ENCODE results near the gene NALF2. TPM values are rescaled to one million over a fixed set of nuclear protein-coding genes. Genes with fewer than 3 reads are reported as not detected.
A peak's percentile ranks its signal among the peaks of the same experiment; 100 is the strongest.

Gene NALF2
- total RNA-seq (2021), result 2.0 and 2.3 TPM in 2 replicates
- Bru-seq, nascent RNA, result percentile 37 among the genes with signal in this experiment
- percentile 42 among the genes with signal in this experiment for BruChase-seq, experiment 1, labeled RNA remaining after a 2-hour chase
- BruChase-seq, experiment 2, labeled RNA remaining after a 6-hour chase, result percentile 38 among the genes with signal in this experiment
- long read RNA-seq, result 0 reads

GRCh38 chrX:69503782-69504625 is at the start of gene NALF2:
NALF2 (plus strand) TSS chrX:69504326; CDS start chrX:69505283, 957 bp downstream.
- intact Hi-C loops (cut with micrococcal nuclease; ENCODE audit: unreplicated experiment), result loop anchor here (10.0 kb wide), 1 partner anchor 591 kb away; no protein-coding TSS in a partner anchor
- no peaks in the 10 kb centered on the region for H3K36me3 ChIP-seq (ENCODE audit: insufficient read depth, low read length, poor library complexity, severe bottlenecking)
- H3K4me1 ChIP-seq (ENCODE audit: insufficient read depth, low read length, poor library complexity, severe bottlenecking), result no peaks in the 10 kb centered on the region
- peak; percentile 43 for DNase-seq (ENCODE audit: low spot score)
- TF ChIP-seq CTCF (conservative IDR thresholded peaks at IDR 0.05; ENCODE audit: low read depth, low read length), result no peak
- no peak for TF ChIP-seq EZH2 (IDR thresholded peaks at IDR 0.05; ENCODE audit: borderline replicate concordance, low read depth, low read length, poor library complexity, severe bottlenecking)
- H3K9me3 ChIP-seq (ENCODE audit: low read depth, low read length, poor library complexity, severe bottlenecking), result no peaks in the 10 kb centered on the region
- POLR2A ChIA-PET (ENCODE audit: low non-redundant PET), result no interaction called here
- no peak within 1 kb of the TSS for H3K27ac ChIP-seq (ENCODE audit: low read depth, low read length, poor library complexity, severe bottlenecking)
- CTCF ChIA-PET, result interaction anchor here (0.6 kb wide), 1 partner anchor 8 kb away, joined by 5 read pairs; no protein-coding TSS in a partner anchor
- peak within 1 kb of the TSS; percentile 49 for H3K4me3 ChIP-seq (ENCODE audit: low read depth, low read length, poor library complexity, severe bottlenecking)
- BruUV-seq (replicated peaks), result no TSS peak
- H3K27me3 ChIP-seq (replicated peaks; ENCODE audit: insufficient read depth, low read depth, low read length, poor library complexity), result no peaks in the 10 kb centered on the region

- Histone ChIP-seq H3K9me3 (ENCODE audit: low read depth, low read length, poor library complexity, severe bottlenecking) (no peaks in the 10 kb centered on the region), H3K4me1 (ENCODE audit: insufficient read depth, low read length, poor library complexity, severe bottlenecking) (no peaks in the 10 kb centered on the region), H3K36me3 (ENCODE audit: insufficient read depth, low read length, poor library complexity, severe bottlenecking) (no peaks in the 10 kb centered on the region), H3K27ac (ENCODE audit: low read depth, low read length, poor library complexity, severe bottlenecking) (no peak overlapping the region), H3K4me3 (ENCODE audit: low read depth, low read length, poor library complexity, severe bottlenecking) (no peak overlapping the region), H3K27me3 (replicated peaks; ENCODE audit: insufficient read depth, low read depth, low read length, poor library complexity) (peaks cover 6% of the 10 kb centered on the region)
- ChIA-PET POLR2A (ENCODE audit: low non-redundant PET) (no interaction called here), CTCF (no interaction called here)
- BruUV-seq (replicated peaks), result no TSS peak
- TF ChIP-seq CTCF (conservative IDR thresholded peaks at IDR 0.05; ENCODE audit: low read depth, low read length), result no peak
- TF ChIP-seq EZH2 (IDR thresholded peaks at IDR 0.05; ENCODE audit: borderline replicate concordance, low read depth, low read length, poor library complexity, severe bottlenecking), result no peak
- DNase-seq (ENCODE audit: low spot score), result no peak
- intact Hi-C loops (cut with micrococcal nuclease; ENCODE audit: unreplicated experiment), result no loop called here
Observed at GRCh38 chrX:69457756-69458155, 46.4 kb upstream of the NALF2 start.

- intact Hi-C loops (cut with micrococcal nuclease; ENCODE audit: unreplicated experiment), result no loop called here
- no peaks in the 10 kb centered on the region for H3K9me3 ChIP-seq (ENCODE audit: low read depth, low read length, poor library complexity, severe bottlenecking)
- BruUV-seq (replicated peaks), result no TSS peak
- ChIA-PET CTCF (interaction anchor here (0.6 kb wide), 1 partner anchor 53 kb away, joined by 3 read pairs; no protein-coding TSS in a partner anchor), POLR2A (ENCODE audit: low non-redundant PET) (no interaction called here)
- H3K27me3 ChIP-seq (replicated peaks; ENCODE audit: insufficient read depth, low read depth, low read length, poor library complexity), result no peaks in the 10 kb centered on the region
- TF ChIP-seq EZH2 (IDR thresholded peaks at IDR 0.05; ENCODE audit: borderline replicate concordance, low read depth, low read length, poor library complexity, severe bottlenecking) (no peak), CTCF (conservative IDR thresholded peaks at IDR 0.05; ENCODE audit: low read depth, low read length) (no peak)
- no peaks in the 10 kb centered on the region for H3K4me1 ChIP-seq (ENCODE audit: insufficient read depth, low read length, poor library complexity, severe bottlenecking)
- H3K4me3 ChIP-seq (ENCODE audit: low read depth, low read length, poor library complexity, severe bottlenecking), result no peak overlapping the region
- DNase-seq (ENCODE audit: low spot score), result no peak
- H3K36me3 ChIP-seq (ENCODE audit: insufficient read depth, low read length, poor library complexity, severe bottlenecking), result no peaks in the 10 kb centered on the region
- no peak overlapping the region for H3K27ac ChIP-seq (ENCODE audit: low read depth, low read length, poor library complexity, severe bottlenecking)
Observed at GRCh38 chrX:69466546-69466945, 37.6 kb upstream of the NALF2 start.
